HG02610 (cell line): ENCODE data around the gene VWA3B.
"Not testable (repeated sequence)": the region's sequence is repeated elsewhere in the genome, so short reads cannot be mapped to it uniquely, and the experiment has no call there.

Experiments used
- ATAC-seq: cut with Tn5 transposase; IDR thresholded peaks from one replicate; pipeline ENCODE4 v1.9.1; 2021; ENCODE audit warnings: mild to moderate bottlenecking, moderate library complexity; ENCODE audit not compliant: unreplicated experiment

VWA3B gene

DNA sequence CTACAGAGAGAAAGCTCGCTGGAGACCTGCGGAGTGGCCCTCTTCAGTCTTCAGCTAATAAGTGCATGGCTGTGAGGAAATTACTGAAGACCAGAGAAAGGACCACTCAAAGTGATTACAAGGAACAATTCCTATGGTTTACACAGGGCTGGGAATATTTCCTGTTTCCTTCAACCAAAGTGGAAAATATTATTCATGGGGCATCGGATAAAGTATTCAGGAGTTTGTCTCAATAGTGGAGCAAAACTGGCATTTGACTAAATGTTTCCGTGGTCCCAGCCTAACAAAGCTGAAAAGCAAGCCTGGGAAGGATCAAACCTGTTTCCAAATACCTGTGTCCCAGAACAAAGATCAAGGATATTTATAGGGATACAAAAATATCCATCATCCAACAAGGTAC, 227.3 kb downstream of the VWA3B start:
- ATAC-seq: no peak

DNA sequence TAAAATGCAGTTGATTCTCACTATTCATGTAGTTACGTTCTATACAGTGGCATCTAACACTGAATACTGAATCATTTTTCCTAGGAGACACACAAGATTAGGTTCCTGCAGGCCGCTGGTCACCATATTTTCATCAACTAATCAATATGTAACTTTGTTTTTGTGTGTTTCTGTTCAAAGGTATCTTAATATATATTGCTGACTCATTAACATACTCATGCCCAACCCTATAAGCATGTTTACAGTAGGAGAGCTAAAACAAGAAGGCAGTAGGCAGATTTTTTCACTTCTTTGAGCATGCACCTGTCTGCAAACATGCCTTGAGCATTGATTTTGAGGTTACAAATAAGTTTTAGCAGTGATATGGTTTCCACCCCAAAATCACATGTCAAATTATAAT, 229.0 kb downstream of the VWA3B start:
- no peak for ATAC-seq

DNA sequence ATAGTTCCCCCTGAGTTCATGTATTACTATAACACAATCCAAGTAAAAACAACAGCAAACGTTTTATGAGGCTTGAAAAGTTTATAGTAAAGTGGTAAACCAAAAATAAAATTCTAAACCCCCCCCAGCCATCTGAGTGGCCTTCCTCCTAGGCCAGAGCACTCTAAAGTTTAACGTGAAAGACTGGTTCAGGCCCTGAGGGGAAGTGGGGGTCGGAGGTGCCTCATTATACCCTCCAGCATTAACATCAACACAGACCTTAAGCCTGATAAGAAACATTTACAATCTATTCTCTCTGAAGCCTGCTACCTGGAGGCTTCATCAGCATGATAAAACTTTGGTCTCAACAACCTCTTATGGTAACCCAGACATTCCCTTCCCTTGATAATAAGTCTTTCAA, 230.2 kb downstream of the VWA3B start:
- ATAC-seq: no peak

DNA sequence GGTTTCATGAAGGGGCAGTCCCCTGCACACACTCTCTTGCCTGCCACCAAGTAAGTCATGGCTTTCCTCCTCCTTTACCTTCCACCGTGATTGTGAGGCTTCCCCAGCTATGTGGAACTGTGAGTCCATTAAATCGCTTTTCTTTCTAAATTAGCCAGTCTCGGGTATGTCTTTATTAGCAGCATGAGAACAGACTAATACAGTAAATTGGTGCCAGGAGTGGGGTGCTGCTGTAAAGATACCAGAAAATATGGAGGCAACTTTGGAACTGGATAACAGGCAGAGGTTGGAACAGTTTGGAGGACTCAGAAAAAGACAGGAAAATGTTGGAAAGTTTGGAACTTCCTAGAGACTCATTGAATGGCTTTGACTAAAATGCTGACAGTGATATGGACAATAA, 233.2 kb downstream of the VWA3B start:
- ATAC-seq: not testable (repeated sequence)

DNA sequence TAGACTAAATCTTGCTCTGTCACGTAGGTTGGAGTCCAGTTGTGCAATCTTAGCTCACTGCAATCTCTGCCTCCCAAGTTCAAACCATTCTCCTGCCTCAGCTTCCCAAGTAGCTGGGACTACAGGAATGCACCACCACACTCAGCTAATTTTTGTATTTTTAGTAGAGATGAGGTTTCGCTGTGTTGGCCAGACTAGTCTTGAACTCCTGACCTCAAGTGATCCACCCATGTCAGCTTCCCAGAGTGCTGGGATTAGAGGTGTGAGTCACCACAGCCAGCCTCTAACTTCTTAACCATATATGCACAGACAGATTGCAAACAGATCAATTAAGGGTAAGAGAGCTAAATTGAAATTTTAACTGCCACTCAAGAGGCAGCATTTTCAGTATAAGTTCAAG, 237.2 kb downstream of the VWA3B start:
- no peak for ATAC-seq

DNA sequence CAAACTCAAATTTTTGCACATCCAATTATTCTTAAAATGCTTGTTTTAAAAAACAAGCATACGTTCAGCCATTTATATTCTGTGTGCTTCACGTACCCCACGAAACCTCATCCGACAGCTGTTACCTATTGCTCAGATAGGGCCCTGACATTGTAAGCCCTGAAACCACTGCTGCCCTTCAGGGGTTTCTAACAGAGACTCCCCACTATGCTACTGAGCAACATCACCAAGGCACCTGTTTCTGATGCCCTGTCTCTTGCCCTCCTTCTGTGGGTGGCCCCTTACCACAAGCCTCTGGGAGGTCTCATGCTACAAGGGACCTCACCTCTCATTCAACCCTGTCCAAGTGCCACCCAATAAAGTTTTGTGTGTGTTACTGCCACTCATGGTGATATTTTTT, 240.8 kb downstream of the VWA3B start:
- ATAC-seq: no peak

DNA sequence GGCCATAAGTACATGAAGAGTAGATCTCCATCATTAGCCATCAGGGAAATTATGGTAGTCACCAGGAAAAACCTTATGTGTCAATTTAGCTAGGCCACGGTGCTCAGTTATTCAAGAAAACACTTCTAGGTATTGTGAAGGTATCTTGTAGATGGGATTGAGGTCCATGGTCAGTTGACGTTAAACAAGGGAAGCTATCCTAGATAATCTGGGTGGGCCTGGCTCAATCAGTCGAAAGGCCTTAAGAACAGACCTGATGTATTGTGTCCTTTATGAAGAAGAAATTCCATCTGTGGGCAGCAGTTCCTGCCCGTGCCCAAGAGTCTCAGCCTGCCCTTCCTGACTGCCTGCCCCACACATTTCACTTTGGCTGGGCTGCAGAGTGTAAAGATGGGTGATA, 242.6 kb downstream of the VWA3B start:
- no peak for ATAC-seq

DNA sequence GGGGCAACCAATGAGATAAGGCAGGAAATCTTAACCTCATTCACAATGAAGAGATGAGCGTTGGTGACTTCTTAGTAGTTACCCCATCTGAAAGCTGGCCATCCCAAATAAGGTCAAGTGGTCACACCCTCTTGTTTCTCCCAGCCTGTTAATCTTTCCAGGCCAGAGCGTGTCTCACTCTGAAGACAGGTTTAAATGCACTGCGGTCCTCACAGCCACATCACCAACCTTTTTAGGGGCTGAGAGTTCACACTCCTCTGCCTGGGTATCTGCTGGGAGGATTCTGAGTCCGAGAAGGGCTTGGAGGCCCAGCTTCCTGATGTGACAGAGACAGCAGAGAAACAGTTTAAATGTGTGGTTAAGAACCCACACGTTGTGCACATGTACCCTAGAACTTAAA, 246.0 kb downstream of the VWA3B start:
- ATAC-seq: no peak

DNA sequence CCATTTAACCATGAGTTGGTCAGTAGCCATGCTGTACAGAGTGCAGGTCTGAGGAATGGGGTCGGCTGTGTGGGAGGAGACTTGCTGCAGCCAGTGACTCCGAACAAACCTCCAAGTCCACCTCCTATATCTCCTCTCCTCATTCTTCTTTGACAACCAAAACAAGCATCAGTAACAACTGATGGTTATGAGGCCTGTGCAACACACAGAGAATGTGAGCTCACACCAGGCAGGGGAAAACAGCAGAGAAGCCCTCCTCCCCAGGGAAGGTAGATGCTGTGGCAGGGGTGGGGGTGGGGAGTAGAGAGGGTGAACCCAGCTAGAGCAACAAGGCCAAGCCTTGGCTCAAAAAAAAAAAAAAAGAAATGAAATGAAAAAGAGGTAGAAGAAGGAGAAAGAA, 247.0 kb downstream of the VWA3B start:
- ATAC-seq: no peak

DNA sequence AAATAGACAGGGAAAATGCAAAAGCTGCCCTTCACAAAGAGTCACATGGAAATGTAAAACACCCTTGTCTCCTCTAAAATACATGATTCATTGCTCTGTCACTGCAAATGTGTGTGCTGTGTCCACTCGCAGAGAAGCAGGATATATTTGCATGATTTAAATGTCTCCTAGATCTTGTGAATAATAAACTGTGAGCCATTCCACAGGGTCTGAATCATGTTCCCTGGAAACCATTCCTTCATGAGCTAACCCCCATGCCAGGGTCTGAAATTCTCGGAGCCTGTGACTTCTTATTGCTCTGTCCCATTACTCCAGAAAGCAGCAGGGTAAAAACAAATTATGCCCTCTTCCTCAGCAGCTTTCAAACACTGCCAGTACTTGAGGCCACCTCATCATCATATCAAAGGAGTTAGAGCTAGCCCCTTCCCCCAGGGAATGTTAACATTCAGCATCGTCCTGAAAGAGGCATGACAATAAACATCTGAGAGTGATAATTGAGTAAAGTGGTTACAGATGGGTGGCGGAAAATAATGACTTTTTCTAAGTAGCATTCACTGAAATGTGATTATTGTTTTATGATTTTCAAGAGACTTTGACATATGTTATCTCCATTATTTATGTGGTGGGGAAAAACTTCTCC, 247.6 kb downstream of the VWA3B start:
- ATAC-seq: no peak

DNA sequence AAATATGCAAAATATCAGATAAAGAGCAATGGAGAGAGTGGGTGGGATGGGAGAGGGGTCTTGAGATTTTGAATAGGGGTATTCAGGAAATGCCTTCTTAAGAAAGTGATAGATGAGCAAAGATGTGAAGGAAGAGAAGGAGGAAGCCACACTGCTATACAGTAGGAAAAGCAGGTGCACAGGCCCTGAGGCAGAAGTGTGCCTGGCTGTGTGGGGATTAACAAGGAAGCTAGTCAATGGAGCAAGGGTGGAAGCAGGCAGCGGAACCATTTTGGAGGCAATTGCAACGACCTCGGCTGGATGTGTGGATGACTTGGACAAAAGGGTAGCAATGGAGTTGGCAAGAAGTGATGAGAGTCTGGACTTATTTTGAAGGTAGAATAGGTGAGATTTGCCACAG, 248.3 kb downstream of the VWA3B start:
- no peak for ATAC-seq

DNA sequence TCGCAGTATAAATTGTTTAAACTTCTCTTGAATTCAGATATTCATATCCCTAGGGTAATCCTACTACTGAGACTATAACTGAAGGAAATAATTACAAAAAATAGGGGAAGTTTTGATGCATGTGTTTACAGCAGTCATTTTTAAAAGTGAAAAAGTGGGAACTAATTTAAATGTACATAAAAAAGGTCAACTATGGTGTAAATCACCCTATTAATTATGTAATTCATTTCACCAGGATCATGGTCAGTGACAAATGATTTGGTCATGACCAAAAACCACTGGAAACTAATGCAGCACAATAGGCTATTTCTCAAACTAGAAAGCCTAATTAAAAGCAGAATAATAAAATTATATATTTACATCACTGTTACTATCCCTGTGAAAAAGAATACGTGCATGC, 254.3 kb downstream of the VWA3B start:
- ATAC-seq: no peak

DNA sequence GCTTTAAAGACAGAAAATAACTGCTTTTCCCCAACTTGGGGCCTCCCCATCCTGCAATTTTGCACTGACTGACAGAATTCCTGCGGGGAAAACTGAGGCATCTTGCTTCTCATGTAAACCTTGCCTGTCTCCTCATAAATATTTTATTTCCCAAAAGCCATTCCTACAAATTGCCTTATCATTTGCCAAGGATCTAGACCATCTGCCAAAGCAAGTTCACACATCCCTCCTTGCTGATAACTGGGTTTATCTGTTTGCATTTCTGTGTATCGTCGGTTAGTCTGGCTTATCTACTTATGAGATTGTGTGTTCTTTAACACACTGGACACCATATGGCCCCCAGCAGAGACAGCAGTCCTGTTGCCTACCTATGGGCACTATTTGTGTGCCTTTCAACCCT, 256.3 kb downstream of the VWA3B start:
- no peak for ATAC-seq

DNA sequence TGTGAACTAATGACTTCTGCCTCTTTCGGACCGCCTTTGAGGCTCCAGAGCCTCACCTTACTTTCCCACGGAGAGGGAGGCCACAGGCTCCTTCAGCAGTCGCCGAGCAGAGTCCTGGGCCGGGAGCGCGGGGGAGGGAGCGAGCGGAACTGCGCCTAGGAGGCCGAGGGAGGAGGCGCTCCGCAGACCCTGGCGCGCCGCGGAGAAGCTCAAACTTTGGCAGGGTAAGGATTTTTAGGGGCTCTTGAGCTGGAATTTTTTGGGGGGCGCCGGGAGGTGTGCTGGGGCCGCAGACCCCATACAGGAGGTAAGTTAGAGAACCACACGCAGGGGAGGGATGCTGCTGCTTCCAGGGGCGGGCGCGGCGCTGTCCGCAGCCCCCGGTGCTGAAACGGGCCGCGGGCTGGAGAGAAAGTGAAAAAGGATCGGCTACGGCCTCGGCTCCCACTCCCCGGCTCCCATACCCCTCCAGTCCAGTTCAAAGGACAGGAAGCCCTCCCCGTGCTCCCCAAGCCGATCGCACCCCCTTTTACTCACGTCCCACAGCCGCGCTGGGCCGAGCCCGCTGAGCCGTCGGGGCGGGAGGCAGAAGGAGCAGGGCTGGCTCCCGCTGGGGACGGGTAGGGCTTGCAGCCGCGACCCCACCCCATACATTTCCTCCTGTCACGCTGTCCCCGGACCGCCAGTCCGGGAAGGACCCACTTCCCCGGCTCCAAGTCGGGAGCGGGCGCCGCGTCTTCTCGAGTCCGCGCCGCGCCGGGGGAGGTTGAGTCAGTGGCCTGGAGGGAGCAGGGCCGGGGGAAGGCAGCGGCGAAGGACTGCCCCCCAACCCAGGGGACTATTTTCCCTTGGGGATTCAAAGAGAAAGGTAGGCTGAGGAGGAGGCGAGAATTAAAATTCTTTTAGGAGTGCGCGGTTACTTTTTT, 259.6 kb downstream of the VWA3B start, which contains the start of gene CNGA3:
TSS of gene CNGA3 (plus strand) at position 146 of the 926 bp plus-strand sequence. CDS start 23,520 bp downstream, outside the sequence.
- no peak for ATAC-seq

DNA sequence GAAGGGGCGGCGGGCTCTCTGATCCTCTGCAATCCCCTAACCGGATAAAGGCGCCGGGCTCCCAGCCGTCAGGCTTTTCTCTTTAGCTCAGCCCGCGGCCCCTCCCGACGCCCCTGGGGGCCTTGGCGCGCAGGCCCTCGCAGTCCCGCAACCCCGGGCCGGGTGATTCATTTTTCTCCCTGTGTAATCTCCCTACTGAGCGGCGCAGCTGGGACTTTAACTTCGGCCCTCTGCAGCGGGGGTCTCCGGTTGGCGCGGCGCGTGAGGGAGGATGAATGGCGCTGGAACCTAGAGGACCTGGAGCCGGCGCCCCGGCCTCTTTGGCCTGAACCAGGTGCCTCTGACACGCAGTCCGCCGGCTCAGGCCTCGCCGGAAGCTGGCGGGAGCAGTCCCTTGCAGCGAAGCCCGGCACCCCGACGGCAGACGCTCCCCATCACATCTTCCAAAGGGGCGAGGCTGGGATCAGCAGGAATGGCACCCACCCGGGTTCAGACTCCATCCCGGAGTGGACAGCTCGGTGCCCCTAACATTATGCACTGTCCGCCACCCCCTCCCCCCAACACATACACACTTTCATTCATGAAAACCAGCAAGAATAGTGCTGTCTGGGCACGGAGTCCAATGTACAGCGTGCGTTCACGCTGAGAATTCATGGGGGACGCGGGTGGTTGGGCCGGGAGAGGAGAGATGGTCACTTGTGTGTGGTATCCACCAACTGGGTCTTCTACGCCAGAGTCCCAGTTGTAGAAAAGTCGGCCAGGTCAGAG, 260.5 kb downstream of the VWA3B start:
- ATAC-seq: no peak

DNA sequence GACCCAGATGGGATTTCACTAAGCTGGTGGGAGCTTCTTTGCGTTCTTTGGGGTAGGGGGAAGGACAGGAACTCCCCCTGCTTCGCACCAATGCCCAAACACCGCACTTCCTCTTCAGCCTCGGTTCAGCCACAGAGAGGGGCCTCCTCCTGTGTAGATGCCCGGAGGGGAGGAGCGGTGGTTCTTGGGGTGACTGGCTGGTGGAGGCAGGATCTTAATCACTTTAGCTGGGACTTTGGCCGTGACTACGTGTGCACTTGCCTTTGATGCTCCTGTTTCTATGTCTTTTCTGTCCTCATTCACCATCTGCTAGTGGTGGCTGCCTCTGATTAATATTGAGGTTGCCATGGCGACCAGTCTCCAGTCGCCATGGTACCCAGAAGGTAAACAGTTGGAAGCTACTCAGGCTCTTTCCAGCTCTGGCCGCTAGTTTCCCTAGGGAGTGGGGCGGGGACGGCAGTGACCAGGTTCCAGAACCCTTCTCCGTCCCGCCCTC, 261.1 kb downstream of the VWA3B start:
- ATAC-seq: no peak

DNA sequence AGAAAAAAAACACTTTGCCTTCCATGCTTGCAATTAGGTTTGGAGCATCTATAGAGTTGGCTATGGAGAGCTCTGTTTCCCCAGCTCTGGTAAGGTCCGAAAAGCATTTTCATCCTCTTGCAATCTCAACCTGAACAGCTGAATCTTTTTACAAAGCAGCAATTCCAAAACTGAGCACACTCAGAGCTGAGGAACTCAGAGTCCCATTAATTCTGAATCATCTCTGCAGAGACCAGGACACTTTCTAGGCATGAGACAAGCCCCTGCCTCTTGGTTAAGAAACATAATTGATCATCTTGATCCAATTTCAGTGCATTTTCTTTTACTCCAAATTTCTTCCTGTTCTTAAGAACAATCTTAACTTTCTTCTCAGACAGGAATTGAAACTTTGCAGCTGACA, 263.4 kb downstream of the VWA3B start:
- ATAC-seq: no peak

DNA sequence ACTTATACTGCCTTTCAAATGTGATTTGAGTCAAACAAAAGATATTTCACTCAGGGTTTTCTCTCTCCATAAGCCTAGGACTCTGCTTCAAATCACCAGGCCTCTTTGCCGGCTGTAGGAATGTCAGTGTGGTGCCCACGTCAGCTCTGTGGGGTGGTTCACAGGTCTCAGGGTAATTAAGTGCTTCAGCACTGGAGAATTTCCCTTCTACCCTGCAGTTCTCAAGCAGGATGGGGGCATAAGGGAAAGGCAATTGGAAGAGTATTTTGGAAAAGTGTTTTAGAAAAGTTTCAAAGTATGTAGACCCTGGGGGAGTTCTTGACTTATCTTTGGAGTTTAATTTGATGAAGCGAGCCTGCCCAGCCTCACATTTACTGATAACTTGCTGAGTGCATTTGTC, 268.9 kb downstream of the VWA3B start:
- ATAC-seq: no peak

DNA sequence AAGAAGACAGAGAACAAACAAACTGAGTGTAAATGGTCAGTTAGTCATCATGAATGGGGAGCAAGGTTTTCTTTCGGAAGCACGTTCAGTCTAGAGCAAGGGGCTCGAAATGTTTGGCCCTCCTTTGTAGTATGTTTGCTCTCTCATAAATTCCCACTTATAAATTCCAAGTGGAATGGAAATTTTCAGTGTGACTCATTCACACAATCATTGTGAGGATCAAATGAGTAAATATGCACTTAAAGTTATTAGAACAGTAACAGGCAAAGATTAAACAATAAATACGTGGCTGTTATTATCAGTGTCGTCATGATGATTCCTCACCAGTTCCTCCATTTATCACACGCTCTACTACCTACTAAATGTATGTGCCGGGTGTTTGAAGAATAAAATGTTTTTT, 269.8 kb downstream of the VWA3B start:
- no peak for ATAC-seq

DNA sequence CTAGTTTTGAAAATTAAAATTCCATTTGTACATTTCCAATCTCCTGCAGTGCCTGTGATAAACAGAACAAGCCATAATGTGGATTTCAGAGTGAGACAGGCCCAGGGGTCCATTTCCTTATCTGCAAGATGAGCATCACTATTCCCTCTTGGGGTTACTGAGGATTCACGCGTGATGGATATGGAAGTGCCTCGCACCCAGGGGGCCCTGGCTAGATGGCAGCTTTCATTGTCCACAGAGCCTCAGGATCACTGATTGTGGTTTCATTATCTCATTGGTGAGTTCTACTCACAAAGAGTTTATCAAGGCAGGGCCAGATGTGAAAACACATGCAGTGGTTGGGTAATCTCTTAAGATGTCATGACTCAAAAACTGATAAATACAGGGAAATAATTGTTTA, 270.9 kb downstream of the VWA3B start:
- no peak for ATAC-seq

DNA sequence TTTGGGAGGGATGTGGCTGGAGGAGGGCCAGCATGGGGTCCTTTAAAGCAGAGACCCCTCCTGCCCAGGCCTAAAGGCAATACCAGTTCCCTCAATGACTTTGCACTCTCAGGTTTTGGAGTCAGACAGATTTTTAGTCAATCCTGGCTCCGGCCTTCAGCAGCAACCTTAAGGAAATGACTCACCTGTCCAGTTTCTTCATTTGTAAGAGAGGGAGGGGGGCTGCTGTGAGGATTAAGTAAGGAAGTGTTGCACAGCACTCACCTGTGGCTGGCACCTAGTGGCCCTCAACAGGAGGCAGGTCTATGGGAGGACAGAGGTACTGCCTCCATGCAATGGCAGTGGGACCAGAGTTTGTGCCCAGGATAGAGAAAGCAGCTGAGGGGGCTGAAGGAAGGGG, 273.0 kb downstream of the VWA3B start:
- no peak for ATAC-seq
